CD4-positive, alpha-beta T cell treated with Interleukin-15 for 1 hour (primary cell): Measurements from ENCODE around the gene PIPOX.

ENCODE experiments used
- DNase-seq: peaks from one replicate; pipeline ENCODE4 v3.0.0-alpha.2; 2020

PIPOX gene

DNA sequence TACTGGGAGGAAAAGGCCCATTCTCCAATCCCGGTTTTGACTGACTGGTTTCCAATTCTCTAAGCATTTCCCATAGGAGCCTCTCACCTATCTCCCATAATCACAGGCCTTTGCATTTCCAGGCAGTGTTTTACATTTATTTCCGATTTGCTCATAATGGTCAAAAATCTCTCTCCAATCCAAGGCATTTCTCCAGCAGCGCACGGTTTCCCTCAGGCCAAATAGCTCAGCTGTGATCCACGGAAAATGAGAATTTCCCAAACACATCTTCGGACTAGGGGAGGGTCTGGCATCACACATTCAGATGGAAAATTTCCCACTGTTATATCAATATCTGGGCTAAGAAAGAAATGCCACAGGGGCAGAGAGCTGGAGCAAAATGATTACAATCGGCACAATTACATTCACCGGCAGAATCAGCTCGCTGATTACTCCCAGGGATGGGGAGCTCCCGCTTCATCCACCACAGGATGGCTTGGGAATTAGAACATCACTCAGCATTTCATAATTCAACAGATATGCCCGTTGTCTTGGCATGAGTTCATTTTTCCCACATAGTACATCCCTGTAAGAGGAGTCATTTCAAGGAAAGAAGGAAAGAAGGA lies 6.7 kb downstream of the PIPOX start:
- no peak for DNase-seq

DNA sequence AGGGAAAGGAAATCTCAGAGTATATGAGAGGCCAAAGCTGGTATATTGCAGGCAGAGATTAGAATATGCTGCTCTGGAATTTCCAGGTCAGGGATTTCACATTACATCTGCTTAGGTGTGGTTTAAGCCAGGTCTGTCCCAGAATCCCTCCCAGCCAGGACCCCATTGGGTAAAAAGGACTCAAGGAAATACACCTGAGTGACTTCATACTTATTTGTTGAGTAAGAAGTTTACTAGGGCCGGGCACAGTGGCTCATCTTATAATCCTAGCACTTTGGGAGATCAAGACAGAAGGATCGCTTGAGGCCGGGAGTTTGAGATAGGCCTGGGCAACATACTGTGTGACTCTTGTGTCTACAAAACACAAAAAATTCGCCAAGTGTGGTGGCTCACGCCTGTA lies 7.2 kb downstream of the PIPOX start:
- DNase-seq: no peak

DNA sequence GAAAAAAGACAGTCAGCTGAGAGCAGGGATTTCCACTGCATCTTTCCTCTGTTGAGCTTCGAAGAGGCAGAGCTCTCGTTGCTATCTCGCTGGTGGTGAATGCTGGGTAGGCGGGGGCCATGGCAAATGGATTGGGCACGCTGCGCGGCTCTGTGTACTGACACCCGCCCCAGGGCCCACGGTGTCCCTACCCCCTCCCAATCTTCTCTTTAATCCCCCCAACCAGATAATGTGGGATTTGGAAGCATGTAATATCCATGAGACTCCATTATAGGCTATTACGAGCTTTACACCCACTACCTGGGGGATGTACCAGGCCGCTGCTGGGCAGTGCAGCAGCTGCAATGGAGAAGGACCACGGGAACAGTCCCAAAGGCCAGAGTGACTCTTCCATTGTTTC lies 8.3 kb downstream of the PIPOX start:
- no peak for DNase-seq

DNA sequence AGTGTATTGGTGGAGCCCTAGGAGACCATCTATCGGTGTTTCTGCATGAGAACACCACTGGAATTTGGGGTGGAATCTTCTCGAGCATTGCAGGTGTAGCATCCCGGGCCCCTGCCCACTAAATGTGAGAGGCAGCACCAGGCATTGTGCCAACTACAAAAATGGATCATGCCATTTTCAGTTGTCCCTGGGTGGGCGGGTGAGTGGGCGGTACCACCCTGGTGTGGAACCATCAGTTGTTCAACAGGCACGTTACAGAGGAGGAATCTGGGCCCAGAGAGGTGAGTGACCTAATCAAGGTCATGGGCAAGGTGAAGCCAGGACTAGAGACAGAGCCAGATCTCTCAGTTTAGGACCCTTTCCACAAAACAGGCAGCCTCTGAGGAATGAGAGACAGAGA lies 8.8 kb downstream of the PIPOX start:
- no peak for DNase-seq

DNA sequence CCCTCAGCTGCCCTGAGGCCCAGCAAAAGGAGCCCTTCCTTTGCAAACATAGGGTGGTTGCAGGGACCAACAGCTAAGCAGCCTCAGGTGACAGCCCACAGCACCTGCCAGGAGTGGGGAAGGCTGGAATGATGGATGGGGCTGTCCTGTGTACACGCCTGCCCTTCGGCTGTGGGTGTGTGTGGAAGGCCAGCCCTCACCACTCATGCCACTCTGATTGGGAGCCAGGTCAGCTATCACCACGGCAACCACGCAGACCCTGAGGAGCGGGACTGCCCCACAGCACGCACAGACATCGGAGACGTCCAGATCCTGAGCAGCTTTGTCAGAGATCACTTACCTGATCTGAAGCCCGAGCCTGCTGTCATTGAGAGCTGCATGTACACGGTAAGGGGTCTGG lies 11.9 kb downstream of the PIPOX start:
- DNase-seq: no peak

DNA sequence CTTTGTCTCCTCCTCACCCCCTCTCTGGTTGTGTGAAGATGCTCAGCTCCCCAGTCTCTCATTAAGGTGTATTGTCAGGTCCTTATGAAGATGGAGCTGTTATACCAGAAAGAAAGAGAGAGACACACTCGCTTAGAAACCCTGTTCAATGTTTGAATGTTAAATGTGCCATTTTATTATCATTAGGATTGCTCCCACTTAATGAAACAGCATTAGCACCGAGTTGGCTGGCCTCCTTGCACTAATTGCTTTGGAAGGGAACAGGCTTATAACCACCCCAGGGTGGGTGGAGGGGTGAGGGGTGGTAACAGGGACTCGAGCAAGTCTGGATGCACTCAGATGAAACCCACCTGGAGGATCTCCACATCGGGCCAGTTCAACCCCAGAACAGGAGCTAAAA lies 14.4 kb downstream of the PIPOX start:
- no peak for DNase-seq

DNA sequence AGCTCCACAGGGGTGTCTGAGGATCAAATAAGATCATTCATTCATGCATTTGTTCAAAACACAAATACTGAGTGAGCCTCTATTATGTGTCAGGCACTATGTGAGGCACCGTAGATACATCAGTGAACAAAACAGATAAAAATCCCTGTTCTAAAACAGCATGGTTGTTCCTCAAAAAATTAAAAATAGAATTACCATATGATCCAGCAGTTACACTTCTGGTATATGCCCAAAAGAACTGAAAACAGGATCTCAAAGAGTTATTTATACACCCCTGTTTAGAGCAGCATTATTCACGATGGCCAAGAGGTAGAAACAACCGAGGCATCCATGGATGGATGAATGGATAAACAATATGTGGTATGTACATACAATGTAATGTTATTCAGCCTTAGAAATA lies 15.4 kb downstream of the PIPOX start:
- no peak for DNase-seq

DNA sequence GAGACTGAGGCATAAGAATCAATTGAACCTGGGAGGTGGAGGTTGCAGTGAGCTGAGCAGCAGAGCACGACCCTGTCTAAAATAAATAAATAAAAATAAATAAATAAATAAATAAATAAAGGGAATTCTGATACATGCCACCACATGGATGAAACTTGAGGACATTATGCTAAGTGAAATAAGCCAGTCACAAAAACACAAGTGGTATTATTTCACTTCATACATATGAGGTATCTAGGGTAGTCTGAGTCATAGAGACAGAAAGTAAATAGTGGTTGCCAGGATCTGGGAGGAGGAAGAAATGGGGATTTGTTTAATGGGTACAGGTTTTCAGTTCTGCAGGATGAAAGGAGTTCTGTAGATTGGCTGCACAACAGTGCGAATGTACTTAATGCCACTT lies 16.3 kb downstream of the PIPOX start:
- no peak for DNase-seq

DNA sequence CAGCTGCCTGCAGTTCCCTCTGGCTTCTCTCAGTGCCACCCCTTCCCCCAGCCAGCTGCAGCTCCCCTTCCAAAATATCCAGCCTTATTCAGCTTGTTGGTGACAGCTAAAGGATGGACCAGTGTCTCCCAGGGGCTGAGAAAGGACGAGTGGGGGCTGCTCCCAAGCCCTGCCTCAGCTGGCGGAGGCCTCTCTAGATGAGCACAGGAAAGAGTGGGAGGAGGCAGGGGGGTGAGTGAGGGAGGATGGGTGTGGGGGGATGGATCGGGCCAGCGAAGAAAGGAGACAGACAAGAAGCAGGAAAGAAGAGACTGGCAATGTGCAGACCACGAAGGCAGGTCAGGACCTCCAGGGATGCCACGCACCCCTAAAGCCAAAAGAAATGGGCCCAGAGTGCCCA lies 17.5 kb downstream of the PIPOX start:
- no peak for DNase-seq

DNA sequence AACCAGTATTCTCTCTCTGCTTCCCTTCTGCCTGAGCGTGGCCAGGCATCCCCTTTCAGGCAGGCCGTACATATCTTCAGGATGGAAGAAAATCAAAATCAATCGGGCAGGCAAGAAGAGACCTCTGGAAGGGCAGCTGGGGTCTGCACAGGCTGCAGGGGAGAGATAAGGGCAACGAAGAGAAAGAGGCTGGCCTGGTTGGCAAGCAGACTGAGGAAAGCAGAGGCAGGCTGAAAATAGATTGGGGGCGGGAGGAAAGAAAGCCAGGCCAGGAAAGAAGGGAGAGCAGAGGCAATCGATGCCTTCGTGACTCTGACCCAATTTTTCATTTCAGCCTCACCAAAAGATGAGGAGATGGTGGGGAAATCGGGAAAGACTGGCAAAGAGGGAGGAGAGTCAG lies 18.1 kb downstream of the PIPOX start:
- DNase-seq: no peak

DNA sequence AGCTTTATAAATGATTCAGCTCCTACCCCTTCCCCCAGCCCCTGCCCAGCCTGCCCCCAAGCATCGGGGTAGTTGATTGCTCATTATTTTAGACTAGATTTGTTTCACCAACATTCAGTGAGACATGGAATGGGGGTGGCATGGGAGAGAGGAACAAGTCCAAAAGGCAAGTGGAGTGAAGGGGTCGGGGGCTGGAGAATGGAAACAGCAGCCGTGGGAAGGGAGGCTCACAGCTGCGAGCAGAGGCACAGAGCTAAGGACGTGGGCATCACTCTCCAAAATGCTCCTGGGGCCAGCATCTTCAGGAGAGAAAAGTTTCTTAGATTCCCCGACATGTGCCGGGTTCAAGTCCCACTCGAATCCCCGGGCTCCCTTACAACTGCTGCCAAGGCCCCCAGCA lies 19.3 kb downstream of the PIPOX start:
- DNase-seq: no peak

DNA sequence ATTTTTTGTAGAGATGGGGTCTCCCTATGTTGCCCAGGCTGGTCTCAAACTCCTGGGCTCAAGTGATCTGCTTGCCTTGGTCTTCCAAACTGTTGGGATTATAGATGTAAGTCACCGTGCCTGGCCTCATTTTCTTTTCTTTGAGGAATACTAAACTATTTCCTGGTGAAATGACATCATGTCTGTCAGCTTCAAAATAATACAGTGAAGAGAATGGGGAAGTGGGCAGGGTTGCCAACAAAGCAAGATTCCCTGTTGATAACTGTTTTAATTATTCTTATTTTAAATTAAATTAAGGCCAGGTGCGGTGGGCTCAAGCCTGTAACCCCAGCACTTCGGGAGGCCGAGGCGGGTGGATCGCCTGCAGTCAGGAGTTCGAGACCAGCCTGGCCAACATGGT lies 21.1 kb downstream of the PIPOX start:
- DNase-seq: no peak

DNA sequence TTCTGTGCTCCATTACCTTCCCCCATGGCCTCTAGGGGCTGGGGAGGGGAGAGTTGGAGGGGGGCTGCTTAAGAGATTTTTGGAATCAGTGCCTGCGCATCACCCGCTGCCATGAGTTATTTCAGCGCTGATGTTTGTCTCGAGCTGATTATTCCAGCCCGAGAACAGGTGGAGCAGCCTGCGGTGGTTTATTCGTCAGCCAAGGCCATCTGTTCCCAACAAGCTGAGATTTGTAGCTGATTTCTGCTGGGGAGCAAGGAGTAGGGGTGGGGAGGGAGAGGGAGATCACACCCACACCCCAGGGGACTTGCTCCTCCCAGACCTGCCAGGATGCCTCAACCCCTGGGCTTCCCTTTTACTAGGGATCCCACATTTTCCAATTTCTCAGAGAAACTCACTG lies 23.1 kb downstream of the PIPOX start:
- no peak for DNase-seq

DNA sequence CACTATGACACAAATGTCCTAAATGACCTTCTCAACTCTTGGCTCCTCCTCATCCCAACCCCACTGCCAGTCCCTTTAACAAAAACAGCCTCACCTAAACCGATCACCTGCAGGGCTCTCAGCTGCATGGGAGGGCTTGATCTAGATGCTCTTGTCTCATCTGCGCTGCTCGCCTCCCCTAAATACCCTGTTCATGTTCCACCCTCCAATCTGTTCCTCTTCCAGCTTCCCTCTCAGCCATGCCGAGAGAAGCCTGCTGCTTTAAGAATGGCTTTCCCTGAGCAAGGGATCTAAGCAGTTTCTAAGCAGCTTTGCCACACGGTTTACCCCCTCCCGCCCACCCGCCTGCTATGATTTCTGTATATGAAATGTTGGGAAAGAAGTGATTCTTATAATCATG lies 23.7 kb downstream of the PIPOX start:
- DNase-seq: no peak

DNA sequence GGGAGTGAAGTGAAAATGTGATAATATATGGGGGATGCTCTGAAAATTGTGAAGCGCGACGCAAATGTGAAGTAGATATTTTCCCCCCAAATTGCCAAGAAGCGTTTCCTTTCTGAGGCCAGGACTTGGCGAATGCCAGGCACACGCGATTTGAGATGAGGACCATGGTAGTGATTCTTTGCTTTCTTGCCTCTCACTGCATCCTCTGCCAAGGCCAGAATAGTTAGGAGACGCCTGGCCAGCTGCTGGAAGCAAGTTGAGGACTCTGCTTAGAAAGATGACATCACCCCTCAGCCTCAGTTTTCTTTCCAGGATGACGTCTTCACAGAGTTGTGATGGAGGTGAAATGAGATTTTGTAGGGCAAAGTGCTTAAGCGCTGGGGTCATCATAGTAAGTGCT lies 25.9 kb downstream of the PIPOX start:
- DNase-seq: no peak

DNA sequence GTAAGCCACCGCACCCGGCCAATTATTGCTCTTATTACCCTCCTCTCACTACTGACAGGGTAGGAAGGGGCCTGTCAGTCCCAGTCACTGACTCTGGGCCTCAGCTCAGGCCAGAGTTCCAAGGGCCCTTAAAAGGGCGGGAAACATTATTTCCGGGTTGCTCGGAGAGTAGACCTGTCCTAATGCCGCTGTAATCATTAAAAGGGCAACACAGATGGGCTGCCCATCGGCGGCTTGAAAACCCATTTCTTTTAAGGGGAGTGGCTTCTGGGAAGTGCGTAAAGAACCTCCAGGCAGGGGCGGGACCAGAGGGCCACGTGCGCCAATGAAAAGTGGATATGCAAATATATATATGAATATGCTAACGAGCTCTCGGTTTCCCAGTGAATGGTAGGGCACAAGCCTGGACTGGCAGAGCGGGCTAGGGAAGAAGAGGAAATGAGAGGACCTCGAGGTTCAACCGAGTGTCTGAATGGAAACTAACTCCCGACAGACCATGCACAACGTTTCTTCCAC lies 26.6 kb downstream of the PIPOX start:
- no peak for DNase-seq

DNA sequence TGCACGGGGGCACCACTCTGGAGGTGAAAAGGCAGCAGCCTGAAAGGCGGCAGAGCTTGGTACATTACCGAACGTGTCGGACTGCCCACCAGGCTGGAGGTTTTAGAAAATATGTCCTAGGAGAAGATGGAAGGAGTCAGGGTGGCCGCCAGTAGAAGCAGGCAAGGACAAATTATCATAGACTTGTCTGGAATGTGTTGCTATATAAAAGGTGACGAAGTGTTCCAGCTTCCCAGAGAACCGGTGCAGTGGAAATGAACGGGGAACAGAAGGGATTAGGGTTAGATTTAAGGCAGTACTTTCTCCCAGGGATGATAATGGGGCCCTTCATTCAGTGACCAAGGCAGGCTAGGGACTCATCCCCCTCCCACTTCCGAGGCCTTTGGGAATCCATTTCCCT lies 27.4 kb downstream of the PIPOX start:
- DNase-seq: no peak

DNA sequence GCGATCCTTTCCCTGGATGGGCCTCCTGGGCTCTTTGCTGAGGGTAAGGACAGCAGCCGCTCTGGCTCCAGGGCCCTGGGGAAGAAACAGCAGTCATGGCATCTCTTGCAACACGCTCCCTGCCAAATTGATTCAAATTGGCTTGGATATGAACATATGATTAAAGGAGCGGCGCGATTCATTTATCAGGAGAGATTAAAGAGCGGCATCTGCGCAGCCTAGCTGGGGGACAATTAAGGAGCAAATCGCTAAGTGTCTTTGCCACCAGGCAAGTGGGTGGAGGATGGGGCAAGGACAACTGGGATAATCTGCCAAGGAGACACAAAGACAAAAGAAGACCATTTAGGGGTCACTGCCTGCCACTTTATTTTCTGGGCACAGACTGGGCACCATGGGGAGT lies 27.8 kb downstream of the PIPOX start:
- no peak for DNase-seq

DNA sequence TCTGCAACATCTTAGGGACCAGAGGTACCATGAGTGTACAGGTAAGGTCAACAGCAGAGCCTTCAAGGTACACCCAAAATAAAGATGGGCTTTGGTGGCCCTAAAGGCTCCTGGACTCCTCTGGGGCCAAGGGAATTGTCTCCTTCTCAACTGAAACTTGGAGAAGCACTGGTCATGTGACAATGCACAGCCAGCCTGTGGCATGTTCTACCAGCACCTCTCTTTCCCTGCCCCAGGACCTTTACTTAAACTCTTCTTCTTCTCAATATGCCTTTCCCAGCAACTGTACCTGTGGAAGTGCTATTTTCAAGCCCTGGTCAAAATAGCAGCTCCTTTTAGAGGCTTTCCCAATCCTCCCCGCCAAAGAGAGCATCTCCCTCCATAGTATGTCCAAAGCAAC lies 28.4 kb downstream of the PIPOX start:
- DNase-seq: no peak

DNA sequence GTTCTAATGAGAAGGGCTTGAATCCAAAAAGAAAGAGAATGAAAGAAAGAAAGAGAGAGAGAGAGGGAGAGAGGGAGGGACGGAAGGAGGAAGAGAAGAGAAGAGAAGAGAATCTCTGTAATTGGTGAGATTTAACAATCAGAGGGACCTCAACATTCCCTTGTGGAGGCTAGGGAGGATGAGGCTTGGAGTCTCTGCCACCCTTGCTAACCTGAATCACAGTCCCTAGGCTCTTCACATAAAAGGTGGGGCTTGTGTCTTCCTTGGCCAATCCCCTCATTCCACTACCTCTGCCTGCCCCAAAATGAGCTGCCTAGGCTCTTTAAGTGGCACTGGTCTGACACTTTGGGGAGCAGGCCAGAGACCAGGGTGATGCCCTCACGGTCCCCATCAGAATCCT lies 30.1 kb downstream of the PIPOX start:
- no peak for DNase-seq

DNA sequence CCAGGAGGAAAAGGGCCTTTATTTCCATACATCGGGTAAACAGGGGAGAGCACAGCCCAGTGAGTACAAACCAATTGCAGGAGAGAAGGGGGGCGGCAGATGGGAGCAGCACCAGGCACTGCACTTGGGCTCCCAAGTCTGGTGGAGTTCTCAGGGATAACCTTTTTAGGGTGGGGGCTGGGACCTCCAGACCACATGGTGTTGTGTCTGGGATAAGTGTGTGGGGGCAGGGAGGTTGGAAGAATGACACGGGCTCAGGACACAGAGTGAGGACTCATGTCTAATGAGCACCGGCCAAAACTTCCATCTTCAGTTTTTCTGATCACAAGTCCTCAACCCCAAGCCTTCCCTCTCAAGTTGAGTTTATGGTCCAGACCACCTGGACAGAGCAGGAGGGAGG lies 30.6 kb downstream of the PIPOX start:
- no peak for DNase-seq

DNA sequence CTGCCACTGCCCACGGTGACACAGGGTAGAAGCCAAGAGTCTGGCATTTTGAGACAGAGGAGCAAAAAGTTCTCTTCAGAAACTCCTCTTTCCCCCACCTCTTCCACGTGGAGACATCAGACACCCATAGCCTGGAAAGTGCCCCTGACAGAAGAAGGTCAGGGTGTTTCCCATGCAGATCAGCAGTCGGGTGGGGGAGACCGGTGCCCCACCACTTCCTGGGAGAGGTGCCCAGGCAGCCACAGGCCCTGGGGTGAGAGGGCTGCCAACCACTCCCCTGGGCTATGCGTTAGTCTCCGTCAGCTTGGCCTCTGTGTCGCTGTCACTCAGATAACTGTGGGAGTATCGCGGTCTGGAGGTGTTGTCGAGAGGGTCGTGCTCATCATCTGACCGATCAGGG lies 31.5 kb downstream of the PIPOX start:
- no peak for DNase-seq

DNA sequence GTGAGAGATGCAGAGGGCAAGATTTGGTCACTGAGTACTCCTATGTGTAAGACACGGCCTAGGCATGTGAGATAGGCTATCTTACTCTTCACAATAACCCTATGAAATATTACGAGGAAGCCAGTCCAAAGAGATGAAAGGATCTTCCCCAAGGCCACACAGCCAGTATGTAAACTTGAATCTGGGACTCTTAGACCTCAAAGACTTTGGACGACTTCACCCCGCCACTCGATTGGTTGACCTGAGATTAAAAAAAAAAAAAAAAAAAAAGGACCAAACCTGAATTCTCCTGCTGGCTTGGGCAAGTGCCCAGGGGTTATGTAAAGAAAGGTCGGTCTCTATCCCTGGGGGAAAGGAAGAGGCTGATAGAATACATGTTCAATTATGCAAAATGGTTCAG lies 33.1 kb downstream of the PIPOX start:
- DNase-seq: no peak

DNA sequence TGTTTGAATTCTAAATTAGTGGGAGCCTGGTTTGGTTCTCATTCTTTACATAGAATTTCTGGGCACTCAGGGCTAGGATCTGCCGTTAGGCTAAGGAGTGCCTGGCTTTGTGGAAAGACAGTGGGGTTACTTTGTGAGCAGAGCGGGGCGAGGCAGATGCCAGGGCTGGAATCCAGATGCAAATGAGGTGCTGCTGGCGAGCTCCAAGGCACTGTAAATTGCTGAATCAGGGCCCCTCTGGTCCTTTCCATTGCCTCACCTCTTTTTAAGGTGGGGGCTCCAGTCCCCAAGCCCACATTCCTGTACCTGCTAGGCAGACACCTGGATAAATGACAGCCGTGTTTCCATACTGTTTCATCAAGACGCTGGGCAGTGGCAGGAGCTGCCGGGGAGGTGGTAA lies 33.8 kb downstream of the PIPOX start:
- DNase-seq: no peak

DNA sequence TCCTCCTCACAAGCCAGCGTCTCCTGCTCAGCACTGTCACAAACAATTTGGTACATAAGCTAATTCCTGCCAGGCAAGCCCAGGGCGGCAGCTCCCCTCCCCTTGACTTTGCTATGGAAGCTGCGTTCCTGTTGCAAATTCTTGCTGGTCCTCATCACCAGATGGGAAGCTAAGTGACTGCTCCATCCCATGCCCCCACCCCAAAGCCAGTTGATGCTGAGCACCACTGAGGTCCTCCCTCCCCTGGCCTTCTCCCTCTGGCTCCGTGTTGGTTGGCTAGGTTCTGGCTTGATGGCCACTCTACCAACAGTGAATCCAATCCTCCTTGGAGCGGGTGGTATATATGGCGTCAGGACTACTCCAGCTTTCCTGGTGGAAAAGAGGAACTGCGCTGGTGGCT lies 34.4 kb downstream of the PIPOX start:
- DNase-seq: no peak
